Keratinocyte (primary cell): ENCODE data around the gene CRISPLD2. TPM values are rescaled to one million over a fixed set of nuclear protein-coding genes. Genes with fewer than 3 reads are reported as not detected.

ENCODE experiments used
- DNase-seq: peaks from one replicate; pipeline ENCODE4 v3.0.0-alpha.2; 2011; ENCODE audit warnings: low read depth, missing footprints, low spot score
- FAIRE-seq: peaks from 2 replicates; lab custom pipeline; 2011; peaks lifted over from hg19 to GRCh38; lab: Jason Lieb, UNC
- H2AFZ ChIP-seq: 2 replicates; pipeline ENCODE4 v1.6.0; 2012; ENCODE audit warnings: low read length, control low read depth, inconsistent platforms; ENCODE audit not compliant: control insufficient read depth
- H3K27ac ChIP-seq: 2 replicates; pipeline ENCODE4 v1.5.1; 2011; ENCODE audit warnings: low read length; ENCODE audit not compliant: control insufficient read depth, insufficient read depth
- H3K27me3 ChIP-seq: 3 replicates; pipeline ENCODE4 v1.6.0; 2011; ENCODE audit warnings: low read length; ENCODE audit not compliant: control insufficient read depth, insufficient read depth; ENCODE audit errors: extremely low read depth
- H3K36me3 ChIP-seq, 2 experiments: 2 replicates in 1 of 2; 3 replicates in 1 of 2; pipeline ENCODE4 v1.5.1; 2011; ENCODE audit warnings: low read length in 2 of 2, mild to moderate bottlenecking in 1 of 2; ENCODE audit not compliant: control insufficient read depth in 2 of 2, insufficient read depth in 2 of 2; ENCODE audit errors: extremely low read depth in 1 of 2
- H3K4me1 ChIP-seq: 3 replicates; pipeline ENCODE4 v1.5.1; 2011; ENCODE audit warnings: low read length; ENCODE audit not compliant: control insufficient read depth, insufficient read depth; ENCODE audit errors: extremely low read depth
- H3K4me2 ChIP-seq: 3 replicates; pipeline ENCODE4 v1.6.0; 2011; ENCODE audit warnings: low read depth, low read length; ENCODE audit not compliant: control insufficient read depth, insufficient read depth; ENCODE audit errors: extremely low read depth
- H3K4me3 ChIP-seq, 3 experiments: fragments of 200-600 bp in 1 of 3; sonication (generic) in 1 of 3; 2 replicates in 2 of 3; 3 replicates in 1 of 3; pipeline ENCODE4 v1.5.1; 2011 to 2016; ENCODE audit warnings: low read length in 3 of 3, mild to moderate bottlenecking in 3 of 3, control low read depth in 2 of 3, inconsistent platforms in 1 of 3, low read depth in 1 of 3, mixed read lengths in 1 of 3, mixed run types in 1 of 3, moderate library complexity in 1 of 3; ENCODE audit not compliant: control insufficient read depth in 2 of 3, insufficient read depth in 2 of 3; ENCODE audit errors: extremely low read depth in 1 of 3
- H3K79me2 ChIP-seq: 2 replicates; pipeline ENCODE4 v1.6.0; 2012; ENCODE audit warnings: low read length; ENCODE audit not compliant: control insufficient read depth, insufficient read depth
- H3K9ac ChIP-seq: 3 replicates; pipeline ENCODE4 v1.6.0; 2011; ENCODE audit warnings: low read length; ENCODE audit not compliant: control insufficient read depth, insufficient read depth; ENCODE audit errors: extremely low read depth
- H3K9me1 ChIP-seq: 3 replicates; pipeline ENCODE4 v1.6.0; 2011; ENCODE audit warnings: low read length; ENCODE audit not compliant: control insufficient read depth, insufficient read depth; ENCODE audit errors: extremely low read depth
- H3K9me3 ChIP-seq: 2 replicates; pipeline ENCODE4 v1.5.1; 2012; ENCODE audit warnings: low read depth, low read length; ENCODE audit not compliant: control insufficient read depth
- H4K20me1 ChIP-seq: 3 replicates; pipeline ENCODE4 v1.6.0; 2011; ENCODE audit warnings: low read length; ENCODE audit not compliant: control insufficient read depth, insufficient read depth; ENCODE audit errors: extremely low read depth
- CTCF ChIP-seq, 3 experiments: IDR thresholded peaks in 1 of 3; conservative IDR thresholded peaks in 1 of 3; optimal IDR thresholded peaks in 1 of 3; 2 replicates in 2 of 3; 3 replicates in 1 of 3; pipeline versions ENCODE3 to v1.5.1; 2011; ENCODE audit warnings: low read length in 3 of 3, mild to moderate bottlenecking in 3 of 3, moderate library complexity in 2 of 3, control low read depth in 1 of 3, inconsistent platforms in 1 of 3; ENCODE audit not compliant: insufficient read depth in 2 of 3; ENCODE audit errors: extremely low read depth in 1 of 3
- EZH2 ChIP-seq: IDR thresholded peaks from one replicate; pipeline ENCODE4 v1.6.1; 2012; ENCODE audit warnings: inconsistent platforms, mild to moderate bottlenecking, low read length, moderate library complexity
- dilution Hi-C: fragments of 300-500 bp; cut with MboI; formaldehyde crosslinking; loops from one replicate; pipeline ENCODE4 v1.7.0; 2020; ENCODE audit warnings: low sequenced_read_pairs; ENCODE audit not compliant: extremely low pct_ligation_motif_present
- polyA plus RNA-seq, 5 experiments: library from polyadenylated mRNA; depleted of rRNA in 3 of 5; stranded (reverse) in 3 of 5; stranded (forward) in 1 of 5; unstranded in 1 of 5; fragments of >200 nt; gene quantifications; 1 replicate in 1 of 5; 2 replicates in 3 of 5; 3 replicates in 1 of 5; pipeline versions ENCODE4 v1.2.1 to v1.2.3, GENCODE V29; 2011 to 2012; ENCODE audit warnings: missing spikeins in 2 of 5, low read depth in 1 of 5, low replicate concordance in 1 of 5

The CRISPLD2 gene
- polyA plus RNA-seq, 1 donor (not counting 4 experiments of a cell fraction or from before 2014, with no cell fraction given) = 1.2 TPM

GRCh38 chr16:84905965-84906460, 86.2 kb downstream of the CRISPLD2 start:
- FAIRE-seq (no peak), DNase-seq (no peak)
- Histone ChIP-seq H3K4me1 (no peaks in the 10 kb centered on the region), H3K79me2 (no peaks in the 10 kb centered on the region), H3K9me1 (no peaks in the 10 kb centered on the region), H3K36me3 (no peaks in the 10 kb centered on the region), H3K4me3 (no peak overlapping the region), H3K9ac (no peak overlapping the region), H3K27me3 (no peaks in the 10 kb centered on the region), H3K9me3 (no peaks in the 10 kb centered on the region), H4K20me1 (no peaks in the 10 kb centered on the region), H2AFZ (no peak overlapping the region), H3K4me2 (no peak overlapping the region), H3K27ac (no peak overlapping the region)
- dilution Hi-C loops = no loop called here
- no peak for TF ChIP-seq CTCF (optimal IDR thresholded peaks at IDR 0.05 in 1 of 3, IDR thresholded peaks at IDR 0.05 in 1 of 3, conservative IDR thresholded peaks at IDR 0.05 in 1 of 3; ENCODE audit: extremely low read depth in 1 of 3, insufficient read depth in 2 of 3, low read length in 3 of 3)
- no peak for TF ChIP-seq EZH2

GRCh38 chr16:84907051-84907450, 87.3 kb downstream of the CRISPLD2 start:
- Histone ChIP-seq H3K4me1 (no peaks in the 10 kb centered on the region), H3K79me2 (no peaks in the 10 kb centered on the region), H3K9ac (no peak overlapping the region), H3K9me1 (no peaks in the 10 kb centered on the region), H2AFZ (no peak overlapping the region), H3K27me3 (no peaks in the 10 kb centered on the region), H3K9me3 (no peaks in the 10 kb centered on the region), H3K4me3 (no peak overlapping the region), H4K20me1 (no peaks in the 10 kb centered on the region), H3K36me3 (no peaks in the 10 kb centered on the region), H3K27ac (no peak overlapping the region), H3K4me2 (no peak overlapping the region)
- dilution Hi-C loops = no loop called here
- TF ChIP-seq CTCF (optimal IDR thresholded peaks at IDR 0.05 in 1 of 3, IDR thresholded peaks at IDR 0.05 in 1 of 3, conservative IDR thresholded peaks at IDR 0.05 in 1 of 3; ENCODE audit: extremely low read depth in 1 of 3, insufficient read depth in 2 of 3, low read length in 3 of 3) (no peak), EZH2 (no peak)
- DNase-seq = no peak
- no peak for FAIRE-seq
